ENCODE measurements around the gene DPP7.

GRCh38 chr9:137150617-137151457 is 36.3 kb upstream of the DPP7 start:
- TF ChIP-seq CTCF (IDR thresholded peaks at IDR 0.05; ENCODE audit: insufficient read depth, low read length) = no peak
- no peak for TF ChIP-seq POLR2AphosphoS5 (IDR thresholded peaks at IDR 0.05; ENCODE audit: low read depth)
- no peak for TF ChIP-seq SPI1 (IDR thresholded peaks at IDR 0.05; ENCODE audit: borderline replicate concordance, low read depth)
- TF ChIP-seq, protein P1, sequence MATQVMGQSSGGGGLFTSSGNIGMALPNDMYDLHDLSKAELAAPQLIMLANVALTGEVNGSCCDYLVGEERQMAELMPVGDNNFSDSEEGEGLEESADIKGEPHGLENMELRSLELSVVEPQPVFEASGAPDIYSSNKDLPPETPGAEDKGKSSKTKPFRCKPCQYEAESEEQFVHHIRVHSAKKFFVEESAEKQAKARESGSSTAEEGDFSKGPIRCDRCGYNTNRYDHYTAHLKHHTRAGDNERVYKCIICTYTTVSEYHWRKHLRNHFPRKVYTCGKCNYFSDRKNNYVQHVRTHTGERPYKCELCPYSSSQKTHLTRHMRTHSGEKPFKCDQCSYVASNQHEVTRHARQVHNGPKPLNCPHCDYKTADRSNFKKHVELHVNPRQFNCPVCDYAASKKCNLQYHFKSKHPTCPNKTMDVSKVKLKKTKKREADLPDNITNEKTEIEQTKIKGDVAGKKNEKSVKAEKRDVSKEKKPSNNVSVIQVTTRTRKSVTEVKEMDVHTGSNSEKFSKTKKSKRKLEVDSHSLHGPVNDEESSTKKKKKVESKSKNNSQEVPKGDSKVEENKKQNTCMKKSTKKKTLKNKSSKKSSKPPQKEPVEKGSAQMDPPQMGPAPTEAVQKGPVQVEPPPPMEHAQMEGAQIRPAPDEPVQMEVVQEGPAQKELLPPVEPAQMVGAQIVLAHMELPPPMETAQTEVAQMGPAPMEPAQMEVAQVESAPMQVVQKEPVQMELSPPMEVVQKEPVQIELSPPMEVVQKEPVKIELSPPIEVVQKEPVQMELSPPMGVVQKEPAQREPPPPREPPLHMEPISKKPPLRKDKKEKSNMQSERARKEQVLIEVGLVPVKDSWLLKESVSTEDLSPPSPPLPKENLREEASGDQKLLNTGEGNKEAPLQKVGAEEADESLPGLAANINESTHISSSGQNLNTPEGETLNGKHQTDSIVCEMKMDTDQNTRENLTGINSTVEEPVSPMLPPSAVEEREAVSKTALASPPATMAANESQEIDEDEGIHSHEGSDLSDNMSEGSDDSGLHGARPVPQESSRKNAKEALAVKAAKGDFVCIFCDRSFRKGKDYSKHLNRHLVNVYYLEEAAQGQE (IDR thresholded peaks at IDR 0.05; ENCODE audit: insufficient replicate concordance, low read depth) = no peak

All from HL-60 (cell line).